ENCODE data around the gene PTPRH.

DNA sequence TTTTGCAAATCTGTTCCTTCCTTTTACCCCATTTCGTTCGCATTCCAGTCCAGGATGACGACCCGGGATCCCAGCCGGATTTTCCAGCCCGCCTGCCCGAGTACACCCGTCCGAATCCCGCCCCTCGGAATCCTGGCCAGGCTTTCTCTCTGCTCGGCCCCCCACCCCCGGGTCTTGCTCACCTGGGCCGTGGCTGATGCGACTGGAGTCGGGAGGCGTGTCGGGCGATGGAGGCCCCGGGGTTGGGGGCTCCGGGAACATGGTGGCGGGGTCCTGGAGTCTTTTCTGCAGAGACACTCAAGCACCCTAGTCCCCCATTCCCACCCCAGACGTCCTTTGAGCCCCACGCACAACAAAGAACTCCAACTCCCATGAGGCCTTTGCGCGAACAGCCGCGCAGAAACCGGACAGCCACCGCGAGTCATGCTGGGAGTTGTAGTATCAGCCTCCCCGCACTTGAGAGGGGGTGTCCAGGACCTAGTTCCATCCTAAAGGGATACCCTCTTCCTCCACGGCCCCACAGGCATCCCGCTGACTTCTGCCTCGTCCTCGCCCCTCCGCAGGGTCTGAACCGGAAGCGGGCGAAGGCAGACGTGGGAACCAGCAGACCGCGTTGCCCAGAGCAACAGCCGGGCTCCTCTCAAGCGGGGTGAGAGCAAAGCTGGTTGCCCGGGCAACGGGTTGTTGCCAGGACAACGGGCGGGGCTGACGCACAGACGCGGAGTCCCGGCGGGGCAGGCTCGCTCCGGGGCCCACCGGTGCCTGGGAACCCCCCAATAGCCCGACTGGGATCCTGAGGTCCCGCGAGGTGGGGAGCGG is 30.3 kb downstream of the PTPRH start:
- TF ChIP-seq PTTG1 (tag; IDR thresholded peaks at IDR 0.05; ENCODE audit: low read depth) (no peak), ZNF282 (CRISPR knock-in tag; IDR thresholded peaks at IDR 0.05) (no peak), SMARCB1 (IDR thresholded peaks at IDR 0.05; ENCODE audit: insufficient read length, low read depth) (no peak), CEBPB (tag; IDR thresholded peaks at IDR 0.05) (no peak), DIDO1 (tag; IDR thresholded peaks at IDR 0.05; ENCODE audit: low read depth) (no peak), CREM (IDR thresholded peaks at IDR 0.05; ENCODE audit: low read depth) (peak; percentile 67; the same call in 1 of the 2 replicates), ADNP (tag; IDR thresholded peaks at IDR 0.05) (no peak), BACH1 (tag; IDR thresholded peaks at IDR 0.05) (no peak; the same call in 1 of the 2 replicates), MEF2A (IDR thresholded peaks at IDR 0.05; ENCODE audit: control insufficient read depth, low read depth, low read length) (no peak), ETV5 (CRISPR knock-in tag; IDR thresholded peaks at IDR 0.05; ENCODE audit: low read depth) (no peak), FOSL1 (tag; conservative IDR thresholded peaks at IDR 0.05) (no peak), MAZ (CRISPR knock-in tag; conservative IDR thresholded peaks at IDR 0.05 in 1 of 2, IDR thresholded peaks at IDR 0.05 in 1 of 2) (peak in 1 of 2 experiments; percentile 48; a peak in 2 of 4 replicates)
- TF ChIP-seq, protein P1, sequence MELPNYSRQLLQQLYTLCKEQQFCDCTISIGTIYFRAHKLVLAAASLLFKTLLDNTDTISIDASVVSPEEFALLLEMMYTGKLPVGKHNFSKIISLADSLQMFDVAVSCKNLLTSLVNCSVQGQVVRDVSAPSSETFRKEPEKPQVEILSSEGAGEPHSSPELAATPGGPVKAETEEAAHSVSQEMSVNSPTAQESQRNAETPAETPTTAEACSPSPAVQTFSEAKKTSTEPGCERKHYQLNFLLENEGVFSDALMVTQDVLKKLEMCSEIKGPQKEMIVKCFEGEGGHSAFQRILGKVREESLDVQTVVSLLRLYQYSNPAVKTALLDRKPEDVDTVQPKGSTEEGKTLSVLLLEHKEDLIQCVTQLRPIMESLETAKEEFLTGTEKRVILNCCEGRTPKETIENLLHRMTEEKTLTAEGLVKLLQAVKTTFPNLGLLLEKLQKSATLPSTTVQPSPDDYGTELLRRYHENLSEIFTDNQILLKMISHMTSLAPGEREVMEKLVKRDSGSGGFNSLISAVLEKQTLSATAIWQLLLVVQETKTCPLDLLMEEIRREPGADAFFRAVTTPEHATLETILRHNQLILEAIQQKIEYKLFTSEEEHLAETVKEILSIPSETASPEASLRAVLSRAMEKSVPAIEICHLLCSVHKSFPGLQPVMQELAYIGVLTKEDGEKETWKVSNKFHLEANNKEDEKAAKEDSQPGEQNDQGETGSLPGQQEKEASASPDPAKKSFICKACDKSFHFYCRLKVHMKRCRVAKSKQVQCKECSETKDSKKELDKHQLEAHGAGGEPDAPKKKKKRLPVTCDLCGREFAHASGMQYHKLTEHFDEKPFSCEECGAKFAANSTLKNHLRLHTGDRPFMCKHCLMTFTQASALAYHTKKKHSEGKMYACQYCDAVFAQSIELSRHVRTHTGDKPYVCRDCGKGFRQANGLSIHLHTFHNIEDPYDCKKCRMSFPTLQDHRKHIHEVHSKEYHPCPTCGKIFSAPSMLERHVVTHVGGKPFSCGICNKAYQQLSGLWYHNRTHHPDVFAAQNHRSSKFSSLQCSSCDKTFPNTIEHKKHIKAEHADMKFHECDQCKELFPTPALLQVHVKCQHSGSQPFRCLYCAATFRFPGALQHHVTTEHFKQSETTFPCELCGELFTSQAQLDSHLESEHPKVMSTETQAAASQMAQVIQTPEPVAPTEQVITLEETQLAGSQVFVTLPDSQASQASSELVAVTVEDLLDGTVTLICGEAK (IDR thresholded peaks at IDR 0.05): peak; percentile 73
- TF ChIP-seq, protein P1 (CRISPR knock-in tag; IDR thresholded peaks at IDR 0.05): no peak
- TF ChIP-seq, protein P2, sequence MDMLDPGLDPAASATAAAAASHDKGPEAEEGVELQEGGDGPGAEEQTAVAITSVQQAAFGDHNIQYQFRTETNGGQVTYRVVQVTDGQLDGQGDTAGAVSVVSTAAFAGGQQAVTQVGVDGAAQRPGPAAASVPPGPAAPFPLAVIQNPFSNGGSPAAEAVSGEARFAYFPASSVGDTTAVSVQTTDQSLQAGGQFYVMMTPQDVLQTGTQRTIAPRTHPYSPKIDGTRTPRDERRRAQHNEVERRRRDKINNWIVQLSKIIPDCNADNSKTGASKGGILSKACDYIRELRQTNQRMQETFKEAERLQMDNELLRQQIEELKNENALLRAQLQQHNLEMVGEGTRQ (CRISPR knock-in tag; IDR thresholded peaks at IDR 0.05): no peak

All from K562 (cell line).